ENCODE measurements around the gene RPH3AL.

Gene RPH3AL

GRCh38 chr17:358491-359151, 6.0 kb upstream of the RPH3AL start:
- no peak for DNase-seq (ENCODE audit: low read depth)

GRCh38 chr17:357644-358043, 5.0 kb upstream of the RPH3AL start:
- no peak overlapping the region for H3K9ac ChIP-seq (ENCODE audit: low read length)
- DNase-seq (ENCODE audit: low read depth), result no peak

More at GRCh38 chr17:358491-359151, 6.0 kb upstream of the RPH3AL start:
- H3K9me3 ChIP-seq (ENCODE audit: control insufficient read depth, low read length), result no peaks in the 10 kb centered on the region
- H3K4me1 ChIP-seq (ENCODE audit: control insufficient read depth, insufficient read depth, low read length), result no peaks in the 10 kb centered on the region
- no peaks in the 10 kb centered on the region for H3K36me3 ChIP-seq (ENCODE audit: control insufficient read depth, insufficient read depth, low read length, severe bottlenecking)
- no peak overlapping the region for H3K9ac ChIP-seq (ENCODE audit: low read length)
- peaks cover 9% of the 10 kb centered on the region for H3K27me3 ChIP-seq (replicated peaks; ENCODE audit: control insufficient read depth, insufficient read depth, low read length)
- no peak overlapping the region for H3K4me3 ChIP-seq (ENCODE audit: low read length)

GRCh38 chr17:356671-357434, 4.2 kb upstream of the RPH3AL start:
- Histone ChIP-seq H3K9ac (ENCODE audit: low read length) (no peak overlapping the region), H3K4me3 (ENCODE audit: low read length) (no peak overlapping the region), H3K27me3 (replicated peaks; ENCODE audit: control insufficient read depth, insufficient read depth, low read length) (peaks cover 9% of the 10 kb centered on the region), H3K36me3 (ENCODE audit: control insufficient read depth, insufficient read depth, low read length, severe bottlenecking) (no peaks in the 10 kb centered on the region), H3K4me1 (ENCODE audit: control insufficient read depth, insufficient read depth, low read length) (peaks cover 11% of the 10 kb centered on the region), H3K9me3 (ENCODE audit: control insufficient read depth, low read length) (no peaks in the 10 kb centered on the region)
- DNase-seq (ENCODE audit: low read depth), result no peak

More at GRCh38 chr17:357644-358043, 5.0 kb upstream of the RPH3AL start:
- H3K4me3 ChIP-seq (ENCODE audit: low read length), result no peak overlapping the region
- peaks cover 4% of the 10 kb centered on the region for H3K4me1 ChIP-seq (ENCODE audit: control insufficient read depth, insufficient read depth, low read length)
- H3K27me3 ChIP-seq (replicated peaks; ENCODE audit: control insufficient read depth, insufficient read depth, low read length), result peaks cover 9% of the 10 kb centered on the region
- no peaks in the 10 kb centered on the region for H3K36me3 ChIP-seq (ENCODE audit: control insufficient read depth, insufficient read depth, low read length, severe bottlenecking)
- no peaks in the 10 kb centered on the region for H3K9me3 ChIP-seq (ENCODE audit: control insufficient read depth, low read length)

GRCh38 chr17:354651-355556, 2.3 kb upstream of the RPH3AL start:
- Histone ChIP-seq H3K9ac (ENCODE audit: low read length) (no peak overlapping the region), H3K27me3 (replicated peaks; ENCODE audit: control insufficient read depth, insufficient read depth, low read length) (peaks cover 9% of the 10 kb centered on the region), H3K4me1 (ENCODE audit: control insufficient read depth, insufficient read depth, low read length) (peaks cover 27% of the 10 kb centered on the region), H3K4me3 (ENCODE audit: low read length) (no peak overlapping the region), H3K36me3 (ENCODE audit: control insufficient read depth, insufficient read depth, low read length, severe bottlenecking) (no peaks in the 10 kb centered on the region), H3K9me3 (ENCODE audit: control insufficient read depth, low read length) (no peaks in the 10 kb centered on the region)
- no peak for DNase-seq (ENCODE audit: low read depth)

- H3K9ac ChIP-seq (ENCODE audit: low read length), result no peak overlapping the region
- no peaks in the 10 kb centered on the region for H3K9me3 ChIP-seq (ENCODE audit: control insufficient read depth, low read length)
- H3K27me3 ChIP-seq (replicated peaks; ENCODE audit: control insufficient read depth, insufficient read depth, low read length), result peaks cover 9% of the 10 kb centered on the region
- no peaks in the 10 kb centered on the region for H3K36me3 ChIP-seq (ENCODE audit: control insufficient read depth, insufficient read depth, low read length, severe bottlenecking)
- peaks cover 37% of the 10 kb centered on the region for H3K4me1 ChIP-seq (ENCODE audit: control insufficient read depth, insufficient read depth, low read length)
- H3K4me3 ChIP-seq (ENCODE audit: low read length), result no peak overlapping the region
- no peak for DNase-seq (ENCODE audit: low read depth)
Measured at GRCh38 chr17:353838-354234, 1.2 kb upstream of the RPH3AL start.

- H3K36me3 ChIP-seq (ENCODE audit: control insufficient read depth, insufficient read depth, low read length, severe bottlenecking), result no peaks in the 10 kb centered on the region
- H3K4me3 ChIP-seq (ENCODE audit: low read length), result no peak overlapping the region
- peaks cover 42% of the 10 kb centered on the region for H3K4me1 ChIP-seq (ENCODE audit: control insufficient read depth, insufficient read depth, low read length)
- no peak for DNase-seq (ENCODE audit: low read depth)
- H3K9ac ChIP-seq (ENCODE audit: low read length), result peak overlapping the region; percentile 47
- no peaks in the 10 kb centered on the region for H3K9me3 ChIP-seq (ENCODE audit: control insufficient read depth, low read length)
- peaks cover 5% of the 10 kb centered on the region for H3K27me3 ChIP-seq (replicated peaks; ENCODE audit: control insufficient read depth, insufficient read depth, low read length)
Measured at GRCh38 chr17:353213-353837, 718 bp upstream of the RPH3AL start.

- Histone ChIP-seq H3K4me3 (ENCODE audit: low read length) (no peak overlapping the region), H3K27me3 (replicated peaks; ENCODE audit: control insufficient read depth, insufficient read depth, low read length) (no peaks in the 10 kb centered on the region), H3K9ac (ENCODE audit: low read length) (peak overlapping the region; percentile 51), H3K4me1 (ENCODE audit: control insufficient read depth, insufficient read depth, low read length) (peaks cover 47% of the 10 kb centered on the region), H3K36me3 (ENCODE audit: control insufficient read depth, insufficient read depth, low read length, severe bottlenecking) (no peaks in the 10 kb centered on the region), H3K9me3 (ENCODE audit: control insufficient read depth, low read length) (no peaks in the 10 kb centered on the region)
- DNase-seq (ENCODE audit: low read depth), result no peak
Measured at GRCh38 chr17:351875-352420, 659 bp downstream of the RPH3AL start.

- peaks cover 47% of the 10 kb centered on the region for H3K4me1 ChIP-seq (ENCODE audit: control insufficient read depth, insufficient read depth, low read length)
- no peaks in the 10 kb centered on the region for H3K36me3 ChIP-seq (ENCODE audit: control insufficient read depth, insufficient read depth, low read length, severe bottlenecking)
- no peaks in the 10 kb centered on the region for H3K27me3 ChIP-seq (replicated peaks; ENCODE audit: control insufficient read depth, insufficient read depth, low read length)
- no peak for DNase-seq (ENCODE audit: low read depth)
- H3K9ac ChIP-seq (ENCODE audit: low read length), result no peak overlapping the region
- H3K4me3 ChIP-seq (ENCODE audit: low read length), result no peak overlapping the region
- H3K9me3 ChIP-seq (ENCODE audit: control insufficient read depth, low read length), result no peaks in the 10 kb centered on the region
Measured at GRCh38 chr17:351449-351738, 1.2 kb downstream of the RPH3AL start.

GRCh38 chr17:350706-351448, 1.7 kb downstream of the RPH3AL start:
- no peak overlapping the region for H3K4me3 ChIP-seq (ENCODE audit: low read length)
- H3K9me3 ChIP-seq (ENCODE audit: control insufficient read depth, low read length), result no peaks in the 10 kb centered on the region
- H3K27me3 ChIP-seq (replicated peaks; ENCODE audit: control insufficient read depth, insufficient read depth, low read length), result no peaks in the 10 kb centered on the region
- no peak overlapping the region for H3K9ac ChIP-seq (ENCODE audit: low read length)
- DNase-seq (ENCODE audit: low read depth), result no peak
- no peaks in the 10 kb centered on the region for H3K36me3 ChIP-seq (ENCODE audit: control insufficient read depth, insufficient read depth, low read length, severe bottlenecking)
- peaks cover 47% of the 10 kb centered on the region for H3K4me1 ChIP-seq (ENCODE audit: control insufficient read depth, insufficient read depth, low read length)

GRCh38 chr17:349666-350065, 2.9 kb downstream of the RPH3AL start:
- Histone ChIP-seq H3K27me3 (replicated peaks; ENCODE audit: control insufficient read depth, insufficient read depth, low read length) (no peaks in the 10 kb centered on the region), H3K4me1 (ENCODE audit: control insufficient read depth, insufficient read depth, low read length) (peaks cover 47% of the 10 kb centered on the region), H3K9ac (ENCODE audit: low read length) (no peak overlapping the region), H3K36me3 (ENCODE audit: control insufficient read depth, insufficient read depth, low read length, severe bottlenecking) (no peaks in the 10 kb centered on the region), H3K4me3 (ENCODE audit: low read length) (no peak overlapping the region), H3K9me3 (ENCODE audit: control insufficient read depth, low read length) (no peaks in the 10 kb centered on the region)
- no peak for DNase-seq (ENCODE audit: low read depth)
